Adrenal gland (tissue), 12 donors: Measurements from ENCODE around the gene DCAF10. TPM values are rescaled to one million over a fixed set of nuclear protein-coding genes. Genes with fewer than 3 reads are reported as not detected.

Experiments
- DNase-seq, 7 donors: peaks; one replicate each; pipeline ENCODE4 v3.0.0-alpha.2; 2019 to 2020
- H3K27ac ChIP-seq, 5 donors: fragments of 200-600 bp; sonication (generic) in 4 of 5; 1 replicate in 3 of 5; 2 replicates in 2 of 5; pipeline versions ENCODE4 v1.5.1 to v1.8.0; 2016 to 2020; ENCODE audit warnings: mild to moderate bottlenecking in 1 of 5
- H3K27me3 ChIP-seq: fragments of 200-600 bp; 2 replicates; pipeline ENCODE4 v1.8.0; 2021
- H3K36me3 ChIP-seq, 2 donors: fragments of 200-600 bp; replicated peaks in 1 of 2; 1 replicate in 1 of 2; 2 replicates in 1 of 2; pipeline versions ENCODE4 v1.5.1 to v1.8.0; 2018 to 2022
- H3K4me1 ChIP-seq, 2 donors: fragments of 200-600 bp; replicated peaks in 1 of 2; 1 replicate in 1 of 2; 2 replicates in 1 of 2; pipeline versions ENCODE4 v1.5.1 to v1.8.0; 2018 to 2021
- H3K4me3 ChIP-seq, 4 donors: fragments of 200-600 bp; sonication (generic) in 3 of 4; one replicate each; pipeline ENCODE4 v1.5.1; 2016 to 2018
- H3K9me3 ChIP-seq, 3 donors: fragments of 200-600 bp; sonication (generic) in 1 of 3; replicated peaks in 1 of 3; 1 replicate in 2 of 3; 2 replicates in 1 of 3; pipeline versions ENCODE4 v1.5.1 to v1.8.0; 2016 to 2021
- CTCF ChIP-seq, 6 experiments: fragments of 450-650 bp in 4 of 6; fragments of 200-600 bp in 2 of 6; sonication (generic) in 1 of 6; IDR thresholded peaks; 1 replicate in 5 of 6; 2 replicates in 1 of 6; pipeline versions ENCODE4 v1.5.1 to v1.8.0; 2016 to 2021; ENCODE audit warnings: antibody characterized with exemption in 6 of 6, mild to moderate bottlenecking in 2 of 6, moderate library complexity in 1 of 6
- POLR2A ChIP-seq, 2 donors: fragments of 450-650 bp; IDR thresholded peaks; one replicate each; pipeline ENCODE4 v1.6.1; 2017; ENCODE audit warnings: antibody characterized with exemption in 2 of 2, mild to moderate bottlenecking in 2 of 2, moderate library complexity in 1 of 2
- WGBS, 4 donors: extraction: QIAGEN DNeasy Blood & Tissue Kit in 2 of 4; methylation state at CpG; one replicate each; pipeline versions ENCODE4 v1.1.5 to v1.1.7; 2013 to 2017; 5-methylcytosine and 5-hydroxymethylcytosine counted together
- intact Hi-C, 2 donors: fragments of 100-400 bp; cut with DNase I; formaldehyde crosslinking; loops; one replicate each; pipeline versions ENCODE4 v1.14.1 to v1.15.0; 2022 to 2023
- polyA plus RNA-seq, 3 donors: library from polyadenylated mRNA; stranded (reverse); fragments of 200-250 nt in 2 of 3; fragments of 350-450 nt in 1 of 3; fragmentation: Illumina TruSeq in 1 of 3; extraction: RNeasy Lipid Tissue Mini Kit (QIAGEN cat#74804) in 1 of 3; gene quantifications; one replicate each; pipeline ENCODE4 v1.2.3, GENCODE V29; 2013 to 2014
- total RNA-seq, 9 donors: library from RNA; depleted of rRNA in 4 of 9; stranded (reverse); fragments of >200 nt in 4 of 9; fragments of 120-200 nt in 1 of 9; fragmentation: NEBNext Ultra II Directional in 1 of 9; extraction: Animal tissue kit (Norgen Biotek cat#: 25700) in 1 of 9; gene quantifications; one replicate each; pipeline versions ENCODE4 v1.1.0 to v1.2.4, GENCODE V29; 2013 to 2023
- donor health status: healthy with polysubstance abuse.
- donor health status: Bipolar disorder and iron deficiency.
- donor health status: DM: yes; HTN: yes; CAD: no.
- donor health status: DM: no; HTN: no; CAD: no.
- donor health status: DM: no; HTN: no; CAD: no.
- donor health status: DM: yes; HTN: yes; CAD: no.

DCAF10 gene
- total and polyA plus RNA-seq, 12 donors = 7.1 to 60.6 (median 46.9) TPM

DNA sequence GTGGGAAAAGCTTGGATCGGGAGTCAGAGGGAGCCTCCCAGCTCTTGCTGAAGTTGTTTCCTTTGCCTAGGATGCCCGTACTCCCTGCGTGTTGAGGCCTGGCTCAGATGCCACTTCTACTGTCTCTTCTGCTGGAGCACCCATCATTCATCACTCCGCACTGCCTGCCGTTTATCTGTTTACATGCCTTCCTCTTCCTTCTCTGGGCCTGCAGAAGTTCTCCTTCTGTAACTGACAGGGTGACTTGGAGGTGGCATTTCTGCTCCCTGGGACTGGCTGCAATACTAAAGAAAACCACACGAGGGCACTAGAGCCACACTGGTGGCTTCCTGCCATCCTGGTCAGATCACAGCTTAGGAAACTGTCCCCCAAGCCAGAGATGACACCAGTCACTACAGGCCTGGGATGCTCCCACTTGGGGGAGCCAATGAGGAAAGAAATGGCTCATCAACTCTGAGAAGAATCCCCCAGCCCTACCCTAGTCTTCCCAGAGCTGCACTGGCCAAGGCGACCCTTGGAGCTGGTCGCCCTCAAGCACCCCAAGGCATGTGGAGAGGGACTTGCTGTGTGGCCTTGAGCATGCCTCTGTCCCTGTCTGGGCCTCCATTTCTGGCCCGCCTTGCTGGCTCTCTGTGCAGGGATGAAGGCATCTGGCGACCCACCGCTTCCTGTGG is 113.0 kb downstream of the DCAF10 start:
- intact Hi-C loops = loop anchor here (5.0 to 10.0 kb wide), 2 partner anchors 249 to 451 kb away; no protein-coding TSS in a partner anchor
- peak; percentile 98 to 99 (median 99) for TF ChIP-seq CTCF (IDR thresholded peaks at IDR 0.05)
- TF ChIP-seq POLR2A (IDR thresholded peaks at IDR 0.05) = no peak
- H3K4me1 ChIP-seq = no peaks in the 10 kb centered on the region
- H3K27me3 ChIP-seq = no peaks in the 10 kb centered on the region
- no peaks in the 10 kb centered on the region for H3K9me3 ChIP-seq
- DNase-seq = peak; percentile 77 to 95 (median 86)
- H3K36me3 ChIP-seq = no peaks in the 10 kb centered on the region
- 48 to 68% (median 58%) methylated on average over 8 to 11 of the region's 11 CpGs for WGBS, 4 donors
- H3K4me3 ChIP-seq = no peak overlapping the region
- no peak overlapping the region for H3K27ac ChIP-seq

DNA sequence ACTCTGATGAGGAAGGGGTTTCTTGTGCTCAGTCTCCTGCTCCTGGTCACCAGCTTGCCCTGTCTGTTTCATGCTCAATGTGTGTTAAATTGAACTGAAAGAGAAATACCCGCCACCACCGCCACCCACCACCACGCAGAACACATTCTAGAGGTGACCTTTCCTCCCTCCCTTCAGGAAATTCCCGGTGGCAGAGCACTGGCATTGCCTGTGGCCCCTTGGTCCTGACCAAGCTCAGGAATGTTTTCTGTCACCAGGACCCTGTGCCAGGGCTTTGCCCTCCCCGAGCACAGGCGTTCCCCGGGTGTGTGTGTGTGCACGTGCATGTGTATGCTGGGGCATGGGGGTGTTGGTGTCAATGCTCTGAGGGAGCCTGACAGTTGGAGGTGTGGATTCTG is 113.6 kb downstream of the DCAF10 start:
- H3K36me3 ChIP-seq = no peaks in the 10 kb centered on the region
- H3K9me3 ChIP-seq = no peaks in the 10 kb centered on the region
- intact Hi-C loops = loop anchor here (5.0 to 10.0 kb wide), 2 partner anchors 248 to 451 kb away; no protein-coding TSS in a partner anchor
- H3K4me1 ChIP-seq = no peaks in the 10 kb centered on the region
- DNase-seq = no peak
- no peak overlapping the region for H3K4me3 ChIP-seq
- H3K27me3 ChIP-seq = no peaks in the 10 kb centered on the region
- WGBS, 4 donors = 76 to 92% (median 82%) methylated on average over 8 of the region's 8 CpGs
- H3K27ac ChIP-seq = no peak overlapping the region
- no peak for TF ChIP-seq CTCF (IDR thresholded peaks at IDR 0.05)
- no peak for TF ChIP-seq POLR2A (IDR thresholded peaks at IDR 0.05)

GRCh38 chr9:37914701-37915358 is 114.2 kb downstream of the DCAF10 start:
- TF ChIP-seq CTCF (IDR thresholded peaks at IDR 0.05) (no peak), POLR2A (IDR thresholded peaks at IDR 0.05) (no peak)
- Histone ChIP-seq H3K36me3 (no peaks in the 10 kb centered on the region), H3K27ac (no peak overlapping the region), H3K27me3 (no peaks in the 10 kb centered on the region), H3K9me3 (no peaks in the 10 kb centered on the region), H3K4me3 (no peak overlapping the region), H3K4me1 (no peaks in the 10 kb centered on the region)
- WGBS, 4 donors = 80 to 89% (median 83%) methylated on average over 6 to 11 of the region's 11 CpGs
- intact Hi-C loops = loop anchor here (5.0 to 10.0 kb wide), 4 partner anchors 152 to 450 kb away; partner anchors contain the start of gene SHB (in 1 of the 2)
- no peak for DNase-seq

DNA sequence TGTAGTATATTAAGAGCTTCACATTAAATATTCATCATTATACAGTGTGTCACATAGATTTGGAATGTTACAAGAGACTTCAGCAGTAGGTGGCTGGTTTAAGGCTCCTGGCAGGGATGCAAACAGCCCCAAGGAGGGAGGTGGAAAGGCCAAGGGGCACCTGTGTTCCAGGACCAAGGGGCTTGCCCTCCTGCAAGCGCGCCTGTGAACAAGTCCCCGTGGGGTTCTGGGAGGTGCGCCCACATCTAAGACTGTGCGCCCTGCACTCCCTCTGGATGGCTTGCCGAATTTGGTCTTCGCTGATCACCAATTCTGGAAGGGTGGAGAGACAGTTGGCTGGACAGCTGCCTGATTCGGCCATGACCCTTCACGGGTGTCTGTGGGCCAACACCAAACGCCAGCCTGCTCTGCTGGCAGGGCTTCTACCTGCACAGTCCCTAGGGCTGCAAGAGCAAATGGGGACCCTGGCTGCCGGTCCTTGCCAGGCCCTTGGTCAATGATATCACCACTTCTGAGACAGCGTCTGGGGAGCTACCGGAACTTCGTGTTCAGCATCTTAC is 115.4 kb downstream of the DCAF10 start:
- peak overlapping the region in 1 of 5 donors; percentile 63 for H3K27ac ChIP-seq
- no peaks in the 10 kb centered on the region for H3K9me3 ChIP-seq
- DNase-seq = peak in 1 of 7 donors; percentile 48
- no peak overlapping the region for H3K4me3 ChIP-seq
- intact Hi-C loops = loop anchor here in 1 of 2 donors (5.0 to 10.0 kb wide), 3 partner anchors 151 to 449 kb away; partner anchors contain the start of gene SHB
- H3K4me1 ChIP-seq = no peaks in the 10 kb centered on the region
- TF ChIP-seq CTCF (IDR thresholded peaks at IDR 0.05) = no peak
- no peaks in the 10 kb centered on the region for H3K36me3 ChIP-seq
- H3K27me3 ChIP-seq = no peaks in the 10 kb centered on the region
- 86 to 95% (median 90%) methylated on average over 6 to 14 of the region's 14 CpGs for WGBS, 4 donors
